ENCODE results near the gene MYO1F. TPM values are rescaled to one million over a fixed set of nuclear protein-coding genes. Genes with fewer than 3 reads are reported as not detected.

Gene MYO1F
- total and polyA plus RNA-seq, 2 donors = 9.9 to 20.8 TPM

- peaks cover 16 to 60% of the 10 kb centered on the region in 2 donors for H3K4me1 ChIP-seq (ENCODE audit: control insufficient read depth in 2 of 2, insufficient read depth in 2 of 2, low read length in 2 of 2)
- peaks cover 0 to 8% of the 10 kb centered on the region in 2 donors for H3K9me3 ChIP-seq (ENCODE audit: control insufficient read depth in 2 of 2, insufficient read depth in 1 of 2, low read length in 1 of 2)
- H3K27me3 ChIP-seq (ENCODE audit: control insufficient read depth in 2 of 2, insufficient read depth in 1 of 2, low read length in 1 of 2) = no peaks in the 10 kb centered on the region
- no peaks in the 10 kb centered on the region for H3K36me3 ChIP-seq (ENCODE audit: control insufficient read depth in 2 of 2, insufficient read depth in 2 of 2, low read length in 1 of 2)
- peak overlapping the region in 1 of 2 donors; percentile 51 for H3K27ac ChIP-seq (ENCODE audit: low read depth in 1 of 2, low read length in 1 of 2)
- no peak overlapping the region for H3K4me3 ChIP-seq (ENCODE audit: low read length in 2 of 2)
- WGBS = 20% methylated on average over 7 of the region's 7 CpGs
- DNase-seq (ENCODE audit: low read depth in 6 of 9, low spot score in 9 of 9) = no peak
Observed at GRCh38 chr19:8500158-8500557, 77.1 kb downstream of the MYO1F start.

- H3K27ac ChIP-seq (ENCODE audit: low read depth in 1 of 2, low read length in 1 of 2) = no peak overlapping the region
- no peak for DNase-seq (ENCODE audit: low read depth in 6 of 9, low spot score in 9 of 9)
- peaks cover 0 to 7% of the 10 kb centered on the region in 2 donors for H3K9me3 ChIP-seq (ENCODE audit: control insufficient read depth in 2 of 2, insufficient read depth in 1 of 2, low read length in 1 of 2)
- no peaks in the 10 kb centered on the region for H3K36me3 ChIP-seq (ENCODE audit: control insufficient read depth in 2 of 2, insufficient read depth in 2 of 2, low read length in 1 of 2)
- no peak overlapping the region for H3K4me3 ChIP-seq (ENCODE audit: low read length in 2 of 2)
- peaks cover 21 to 60% of the 10 kb centered on the region in 2 donors for H3K4me1 ChIP-seq (ENCODE audit: control insufficient read depth in 2 of 2, insufficient read depth in 2 of 2, low read length in 2 of 2)
- H3K27me3 ChIP-seq (ENCODE audit: control insufficient read depth in 2 of 2, insufficient read depth in 1 of 2, low read length in 1 of 2) = no peaks in the 10 kb centered on the region
- 93% methylated on average over 41 of the region's 41 CpGs for whole genome bisulfite sequencing
Observed at GRCh38 chr19:8499048-8499833, 78.0 kb downstream of the MYO1F start.

GRCh38 chr19:8498295-8498694, 78.9 kb downstream of the MYO1F start:
- Histone ChIP-seq H3K27ac (ENCODE audit: low read depth in 1 of 2, low read length in 1 of 2) (no peak overlapping the region), H3K9me3 (ENCODE audit: control insufficient read depth in 2 of 2, insufficient read depth in 1 of 2, low read length in 1 of 2) (peaks cover 0 to 5% of the 10 kb centered on the region in 2 donors), H3K27me3 (ENCODE audit: control insufficient read depth in 2 of 2, insufficient read depth in 1 of 2, low read length in 1 of 2) (no peaks in the 10 kb centered on the region), H3K36me3 (ENCODE audit: control insufficient read depth in 2 of 2, insufficient read depth in 2 of 2, low read length in 1 of 2) (no peaks in the 10 kb centered on the region), H3K4me1 (ENCODE audit: control insufficient read depth in 2 of 2, insufficient read depth in 2 of 2, low read length in 2 of 2) (peaks cover 18 to 60% of the 10 kb centered on the region in 2 donors), H3K4me3 (ENCODE audit: low read length in 2 of 2) (no peak overlapping the region)
- no peak for DNase-seq (ENCODE audit: low read depth in 6 of 9, low spot score in 9 of 9)
- 91% methylated on average over 22 of the region's 22 CpGs for WGBS

- Histone ChIP-seq H3K4me3 (ENCODE audit: low read length in 2 of 2) (no peak overlapping the region), H3K27me3 (ENCODE audit: control insufficient read depth in 2 of 2, insufficient read depth in 1 of 2, low read length in 1 of 2) (no peaks in the 10 kb centered on the region), H3K27ac (ENCODE audit: low read depth in 1 of 2, low read length in 1 of 2) (peak overlapping the region; percentile 70 to 92), H3K9me3 (ENCODE audit: control insufficient read depth in 2 of 2, insufficient read depth in 1 of 2, low read length in 1 of 2) (peaks cover 0 to 5% of the 10 kb centered on the region in 2 donors), H3K4me1 (ENCODE audit: control insufficient read depth in 2 of 2, insufficient read depth in 2 of 2, low read length in 2 of 2) (peaks cover 10 to 42% of the 10 kb centered on the region in 2 donors), H3K36me3 (ENCODE audit: control insufficient read depth in 2 of 2, insufficient read depth in 2 of 2, low read length in 1 of 2) (peaks cover 9 to 14% of the 10 kb centered on the region in 2 donors)
- DNase-seq (ENCODE audit: low read depth in 6 of 9, low spot score in 9 of 9) = peak in 5 of 9 donors; percentile 47 to 82 (median 57)
- 7% methylated on average over 7 of the region's 7 CpGs for WGBS
Observed at GRCh38 chr19:8494158-8494557, 83.1 kb downstream of the MYO1F start.

- Histone ChIP-seq H3K9me3 (ENCODE audit: control insufficient read depth in 2 of 2, insufficient read depth in 1 of 2, low read length in 1 of 2) (no peaks in the 10 kb centered on the region), H3K4me3 (ENCODE audit: low read length in 2 of 2) (no peak overlapping the region), H3K27ac (ENCODE audit: low read depth in 1 of 2, low read length in 1 of 2) (no peak overlapping the region), H3K27me3 (ENCODE audit: control insufficient read depth in 2 of 2, insufficient read depth in 1 of 2, low read length in 1 of 2) (no peaks in the 10 kb centered on the region), H3K36me3 (ENCODE audit: control insufficient read depth in 2 of 2, insufficient read depth in 2 of 2, low read length in 1 of 2) (peaks cover 29 to 34% of the 10 kb centered on the region in 2 donors), H3K4me1 (ENCODE audit: control insufficient read depth in 2 of 2, insufficient read depth in 2 of 2, low read length in 2 of 2) (peaks cover 28 to 64% of the 10 kb centered on the region in 2 donors)
- no peak for DNase-seq (ENCODE audit: low read depth in 6 of 9, low spot score in 9 of 9)
- 99% methylated on average over 6 of the region's 6 CpGs for WGBS
Observed at GRCh38 chr19:8491574-8491973, 85.7 kb downstream of the MYO1F start.

GRCh38 chr19:8490873-8491272, 86.4 kb downstream of the MYO1F start:
- Histone ChIP-seq H3K4me1 (ENCODE audit: control insufficient read depth in 2 of 2, insufficient read depth in 2 of 2, low read length in 2 of 2) (peaks cover 35 to 70% of the 10 kb centered on the region in 2 donors), H3K27ac (ENCODE audit: low read depth in 1 of 2, low read length in 1 of 2) (no peak overlapping the region)
- WGBS = 97% methylated on average over 12 of the region's 12 CpGs

GRCh38 chr19:8490395-8490760, 86.9 kb downstream of the MYO1F start:
- Histone ChIP-seq H3K9me3 (ENCODE audit: control insufficient read depth in 2 of 2, insufficient read depth in 1 of 2, low read length in 1 of 2) (no peaks in the 10 kb centered on the region), H3K27me3 (ENCODE audit: control insufficient read depth in 2 of 2, insufficient read depth in 1 of 2, low read length in 1 of 2) (no peaks in the 10 kb centered on the region), H3K27ac (ENCODE audit: low read depth in 1 of 2, low read length in 1 of 2) (peak overlapping the region in 1 of 2 donors; percentile 36), H3K4me1 (ENCODE audit: control insufficient read depth in 2 of 2, insufficient read depth in 2 of 2, low read length in 2 of 2) (peaks cover 37 to 70% of the 10 kb centered on the region in 2 donors), H3K4me3 (ENCODE audit: low read length in 2 of 2) (no peak overlapping the region), H3K36me3 (ENCODE audit: control insufficient read depth in 2 of 2, insufficient read depth in 2 of 2, low read length in 1 of 2) (peaks cover 41 to 46% of the 10 kb centered on the region in 2 donors)
- WGBS = 97% methylated on average over 24 of the region's 24 CpGs
- no peak for DNase-seq (ENCODE audit: low read depth in 6 of 9, low spot score in 9 of 9)

More at GRCh38 chr19:8490873-8491272, 86.4 kb downstream of the MYO1F start:
- Histone ChIP-seq H3K36me3 (ENCODE audit: control insufficient read depth in 2 of 2, insufficient read depth in 2 of 2, low read length in 1 of 2) (peaks cover 36 to 41% of the 10 kb centered on the region in 2 donors), H3K4me3 (ENCODE audit: low read length in 2 of 2) (no peak overlapping the region), H3K27me3 (ENCODE audit: control insufficient read depth in 2 of 2, insufficient read depth in 1 of 2, low read length in 1 of 2) (no peaks in the 10 kb centered on the region), H3K9me3 (ENCODE audit: control insufficient read depth in 2 of 2, insufficient read depth in 1 of 2, low read length in 1 of 2) (no peaks in the 10 kb centered on the region)
- DNase-seq (ENCODE audit: low read depth in 6 of 9, low spot score in 9 of 9) = no peak

- peaks cover 47 to 52% of the 10 kb centered on the region in 2 donors for H3K36me3 ChIP-seq (ENCODE audit: control insufficient read depth in 2 of 2, insufficient read depth in 2 of 2, low read length in 1 of 2)
- DNase-seq (ENCODE audit: low read depth in 6 of 9, low spot score in 9 of 9) = no peak
- no peaks in the 10 kb centered on the region for H3K9me3 ChIP-seq (ENCODE audit: control insufficient read depth in 2 of 2, insufficient read depth in 1 of 2, low read length in 1 of 2)
- H3K27ac ChIP-seq (ENCODE audit: low read depth in 1 of 2, low read length in 1 of 2) = peak overlapping the region; percentile 36 to 37
- peaks cover 40 to 70% of the 10 kb centered on the region in 2 donors for H3K4me1 ChIP-seq (ENCODE audit: control insufficient read depth in 2 of 2, insufficient read depth in 2 of 2, low read length in 2 of 2)
- no peak overlapping the region for H3K4me3 ChIP-seq (ENCODE audit: low read length in 2 of 2)
- WGBS = 94% methylated on average over 25 of the region's 25 CpGs
- H3K27me3 ChIP-seq (ENCODE audit: control insufficient read depth in 2 of 2, insufficient read depth in 1 of 2, low read length in 1 of 2) = no peaks in the 10 kb centered on the region
Observed at GRCh38 chr19:8489561-8490394, 87.5 kb downstream of the MYO1F start.

GRCh38 chr19:8488365-8488764, 88.9 kb downstream of the MYO1F start:
- 90% methylated on average over 15 of the region's 15 CpGs for WGBS
- peaks cover 59 to 66% of the 10 kb centered on the region in 2 donors for H3K36me3 ChIP-seq (ENCODE audit: control insufficient read depth in 2 of 2, insufficient read depth in 2 of 2, low read length in 1 of 2)
- H3K4me1 ChIP-seq (ENCODE audit: control insufficient read depth in 2 of 2, insufficient read depth in 2 of 2, low read length in 2 of 2) = peaks cover 45 to 70% of the 10 kb centered on the region in 2 donors
- no peaks in the 10 kb centered on the region for H3K9me3 ChIP-seq (ENCODE audit: control insufficient read depth in 2 of 2, insufficient read depth in 1 of 2, low read length in 1 of 2)
- no peaks in the 10 kb centered on the region for H3K27me3 ChIP-seq (ENCODE audit: control insufficient read depth in 2 of 2, insufficient read depth in 1 of 2, low read length in 1 of 2)
- H3K4me3 ChIP-seq (ENCODE audit: low read length in 2 of 2) = no peak overlapping the region
- DNase-seq (ENCODE audit: low read depth in 6 of 9, low spot score in 9 of 9) = no peak
- H3K27ac ChIP-seq (ENCODE audit: low read depth in 1 of 2, low read length in 1 of 2) = peak overlapping the region in 1 of 2 donors; percentile 88
